A549 (cell line): ENCODE results near the gene DDX17. TPM values are rescaled to one million over a fixed set of nuclear protein-coding genes. Genes with fewer than 3 reads are reported as not detected.

Experiments
- ATAC-seq, 2 experiments: fragments of 200-7000 bp in 1 of 2; fragments of >200 bp in 1 of 2; cut with Nextera tagmentation in 1 of 2; cut with Tn5 transposase in 1 of 2; 3 replicates each; pipeline versions ENCODE4 v1.8.0 to v1.9.1; 2018 to 2020; ENCODE audit warnings: mild to moderate bottlenecking in 1 of 2, moderate library complexity in 1 of 2
- CTCF ChIA-PET: fragments of 300-600 bp; sonication (Branson Sonifier 250); formaldehyde crosslinking; extraction: SDS; loops from one replicate; lab custom pipeline; 2021; ENCODE audit warnings: antibody characterized with exemption, inconsistent platforms; lab: Yijun Ruan, JAX
- POLR2A ChIA-PET: fragments of 350-600 bp; formaldehyde crosslinking; extraction: SDS; loops from one replicate; lab custom pipeline; 2021; ENCODE audit warnings: antibody characterized with exemption, inconsistent platforms; lab: Yijun Ruan, JAX
- DNase-seq, 2 experiments: peaks; one replicate each; pipeline versions ENCODE4 v3.0.0 to v3.0.0-alpha.2; 2011 to 2016; ENCODE audit warnings: low read depth in 1 of 2, low spot score in 1 of 2
- FAIRE-seq: peaks from 2 replicates; lab custom pipeline; 2011; peaks lifted over from hg19 to GRCh38; lab: Jason Lieb, UNC
- H3K27ac ChIP-seq, 2 experiments: fragments of >200 bp; sonication (Bioruptor Twin); formaldehyde crosslinking; 3 replicates each; pipeline ENCODE4 v1.5.1; 2016 to 2017
- H3K4me1 ChIP-seq: fragments of >200 bp; sonication (Bioruptor Twin); formaldehyde crosslinking; 3 replicates; pipeline ENCODE4 v1.6.1; 2016
- H3K4me2 ChIP-seq: fragments of >200 bp; sonication (Bioruptor Twin); formaldehyde crosslinking; 3 replicates; pipeline ENCODE4 v1.6.1; 2016
- H3K4me3 ChIP-seq: fragments of >200 bp; sonication (Bioruptor Twin); formaldehyde crosslinking; 3 replicates; pipeline ENCODE4 v1.5.1; 2016
- H3K9me3 ChIP-seq: fragments of >200 bp; sonication (Bioruptor Twin); formaldehyde crosslinking; 3 replicates; pipeline ENCODE4 v1.6.1; 2016
- CBX2 ChIP-seq: fragments of 200-600 bp; sonication (generic); IDR thresholded peaks from 2 replicates; pipeline ENCODE4 v1.6.1; 2016; ENCODE audit warnings: low read depth, mild to moderate bottlenecking, borderline replicate concordance
- CBX8 ChIP-seq: fragments of 200-600 bp; sonication (generic); IDR thresholded peaks from 2 replicates; pipeline ENCODE4 v1.6.1; 2016
- CEBPB ChIP-seq, 2 experiments: fragments of >200 bp in 1 of 2; sonication (Bioruptor Twin) in 1 of 2; formaldehyde crosslinking in 1 of 2; IDR thresholded peaks; 2 replicates each; pipeline ENCODE4 v1.6.1; 2012 to 2016
- EHF ChIP-seq: fragments of 250-450 bp; sonication (Bioruptor Pico); IDR thresholded peaks from 2 replicates; pipeline ENCODE4 v1.5.0; 2020; ENCODE audit warnings: mild to moderate bottlenecking
- ESRRA ChIP-seq: fragments of 150-350 bp; IDR thresholded peaks from 2 replicates; pipeline ENCODE4 v1.6.1; 2014; ENCODE audit warnings: mild to moderate bottlenecking, low read length, borderline replicate concordance
- FOSL2 ChIP-seq, 2 experiments: fragments of 450-650 bp in 1 of 2; fragments of >200 bp in 1 of 2; sonication (Bioruptor Twin) in 1 of 2; formaldehyde crosslinking; IDR thresholded peaks; 2 replicates each; pipeline versions ENCODE4 v1.5.0 to v1.6.1; 2016 to 2020; ENCODE audit warnings: mild to moderate bottlenecking in 1 of 2, moderate library complexity in 1 of 2
- HOXB13 ChIP-seq: fragments of 250-450 bp; sonication (Bioruptor Pico); IDR thresholded peaks from 2 replicates; pipeline ENCODE4 v1.5.0; 2020; ENCODE audit warnings: low read depth, mild to moderate bottlenecking, moderate library complexity
- JUNB ChIP-seq: fragments of >200 bp; sonication (Bioruptor Twin); formaldehyde crosslinking; IDR thresholded peaks from 2 replicates; pipeline ENCODE4 v1.6.1; 2016
- NFE2L2 ChIP-seq: fragments of 150-350 bp; conservative IDR thresholded peaks from 2 replicates; pipeline ENCODE4 v1.6.1; 2014; ENCODE audit warnings: low read length
- NPAS2 ChIP-seq: fragments of 250-450 bp; sonication (Bioruptor Pico); IDR thresholded peaks from 2 replicates; pipeline ENCODE4 v1.8.0; 2022; ENCODE audit warnings: mild to moderate bottlenecking, moderate library complexity, borderline replicate concordance
- PHF8 ChIP-seq: fragments of 200-600 bp; sonication (generic); IDR thresholded peaks from 2 replicates; pipeline ENCODE4 v1.6.1; 2016; ENCODE audit warnings: low read depth, mild to moderate bottlenecking, antibody characterized with exemption, moderate library complexity, borderline replicate concordance
- POLR2A ChIP-seq: IDR thresholded peaks from 2 replicates; pipeline ENCODE4 v1.6.1; 2012; ENCODE audit warnings: mild to moderate bottlenecking, low read length
- RAD21 ChIP-seq, 2 experiments: fragments of >200 bp in 1 of 2; sonication (Bioruptor Twin) in 1 of 2; formaldehyde crosslinking in 1 of 2; IDR thresholded peaks in 1 of 2; conservative IDR thresholded peaks in 1 of 2; 2 replicates in 1 of 2; 3 replicates in 1 of 2; pipeline ENCODE4 v1.6.1; 2012 to 2018; ENCODE audit warnings: inconsistent platforms in 1 of 2
- RCOR1 ChIP-seq: fragments of 150-350 bp; IDR thresholded peaks from 2 replicates; pipeline ENCODE4 v1.6.1; 2014; ENCODE audit warnings: antibody characterized with exemption, low read length, low read depth
- RFX5 ChIP-seq: fragments of 450-650 bp; IDR thresholded peaks from 2 replicates; pipeline ENCODE4 v1.7.1; 2014; ENCODE audit warnings: antibody characterized with exemption, mild to moderate bottlenecking, moderate library complexity
- TP53 ChIP-seq: fragments of 250-450 bp; sonication (Bioruptor Pico); IDR thresholded peaks from 2 replicates; pipeline ENCODE4 v1.5.0; 2021; ENCODE audit warnings: mild to moderate bottlenecking, moderate library complexity
- WGBS: methylation state at CpG from one replicate; pipeline ENCODE4 v1.1.6; 2017; ENCODE audit errors: missing lambda C conversion rate; 5-methylcytosine and 5-hydroxymethylcytosine counted together
- polyA plus RNA-seq, 4 experiments: library from polyadenylated mRNA; depleted of rRNA in 3 of 4; stranded (reverse); fragments of >200 nt; fragmentation: RNase III in 1 of 4; extraction: RNeasy Plus Mini Kit Qiagen cat#74134 plus additional on column Dnase treatment in 1 of 4; gene quantifications; 2 replicates in 3 of 4; 3 replicates in 1 of 4; pipeline ENCODE4 v1.2.3, GENCODE V29; 2011 to 2017
- TF ChIP-seq, protein P1 (sequence below): fragments of 200-600 bp; sonication (generic); IDR thresholded peaks from 2 replicates; pipeline ENCODE4 v1.6.1; 2016; ENCODE audit warnings: antibody characterized with exemption, mild to moderate bottlenecking, moderate library complexity
- TF ChIP-seq, protein P2 (sequence below): fragments of >200 bp; sonication (Bioruptor Twin); formaldehyde crosslinking; IDR thresholded peaks from 3 replicates; pipeline ENCODE4 v1.5.1; 2016
- TF ChIP-seq, protein P3 (sequence below): IDR thresholded peaks from 2 replicates; pipeline ENCODE4 v1.6.1; 2012

Gene DDX17
- polyA plus RNA-seq, 2 of the 4 experiments (the other 2 are of a cell fraction), result 117 to 292 TPM

DNA sequence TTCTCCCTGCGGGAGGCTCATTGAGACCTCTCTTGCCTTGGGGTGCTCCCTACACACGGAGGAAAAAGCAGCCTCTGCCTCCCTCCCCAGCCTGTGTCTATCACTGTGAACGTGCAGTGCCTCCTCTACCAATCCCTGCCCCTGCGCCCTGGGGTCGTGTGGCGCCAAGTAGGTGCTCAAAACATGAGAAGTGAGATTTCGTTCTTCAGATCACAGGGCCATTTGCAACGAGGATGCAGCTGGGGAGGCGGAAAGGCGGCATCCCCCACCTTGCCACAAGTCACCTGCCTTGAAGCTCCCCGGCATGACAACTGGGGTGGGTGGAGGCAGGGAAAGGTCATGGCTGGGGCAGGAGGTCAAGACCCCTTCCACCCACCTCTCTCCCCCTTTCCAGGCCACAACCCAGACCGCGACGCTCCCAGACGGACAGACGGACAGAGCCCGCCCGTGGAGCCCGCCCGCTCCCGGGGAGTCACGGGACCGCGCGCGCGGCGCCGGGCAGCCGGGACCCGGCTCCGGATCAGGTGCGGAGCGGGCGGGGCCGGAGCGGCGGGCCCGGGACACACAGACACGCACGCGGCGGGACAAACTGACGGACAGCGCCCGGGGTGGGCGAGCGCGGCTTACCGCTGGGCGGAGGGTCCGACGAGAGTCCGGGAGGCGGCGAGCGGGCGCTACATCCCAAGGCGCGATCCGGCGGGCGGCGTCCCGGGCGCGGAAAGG lies 51.6 kb downstream of the DDX17 start:
- WGBS, result 59% methylated on average over 9 of the region's 67 CpGs
- POLR2A ChIA-PET, result no interaction called here
- H3K9me3 ChIP-seq, result no peaks in the 10 kb centered on the region
- peak overlapping the region in 1 of 2 experiments; percentile 90; a peak in 4 of 6 replicates for H3K27ac ChIP-seq
- FAIRE-seq, result no peak
- H3K4me1 ChIP-seq, result no peaks in the 10 kb centered on the region; the same call in 2 of the 3 replicates
- peak in 1 of 2 experiments; percentile 17; a peak in 1 of 6 replicates for ATAC-seq
- peak overlapping the region; percentile 62 for H3K4me3 ChIP-seq
- CTCF ChIA-PET, result no interaction called here
- peak overlapping the region; percentile 96 for H3K4me2 ChIP-seq
- TF ChIP-seq RAD21 (conservative IDR thresholded peaks at IDR 0.05 in 1 of 2, IDR thresholded peaks at IDR 0.05 in 1 of 2) (no peak), CEBPB (IDR thresholded peaks at IDR 0.05) (no peak), PHF8 (no peak), NPAS2 (CRISPR knock-in tag) (no peak), EHF (CRISPR knock-in tag) (no peak), TP53 (CRISPR knock-in tag) (no peak), CBX8 (no peak), CBX2 (no peak), FOSL2 (IDR thresholded peaks at IDR 0.05) (no peak), FOSL2 (CRISPR knock-in tag; IDR thresholded peaks at IDR 0.05) (no peak), POLR2A (no peak), JUNB (no peak), ESRRA (no peak), HOXB13 (CRISPR knock-in tag) (no peak)
- TF ChIP-seq, protein P1, sequence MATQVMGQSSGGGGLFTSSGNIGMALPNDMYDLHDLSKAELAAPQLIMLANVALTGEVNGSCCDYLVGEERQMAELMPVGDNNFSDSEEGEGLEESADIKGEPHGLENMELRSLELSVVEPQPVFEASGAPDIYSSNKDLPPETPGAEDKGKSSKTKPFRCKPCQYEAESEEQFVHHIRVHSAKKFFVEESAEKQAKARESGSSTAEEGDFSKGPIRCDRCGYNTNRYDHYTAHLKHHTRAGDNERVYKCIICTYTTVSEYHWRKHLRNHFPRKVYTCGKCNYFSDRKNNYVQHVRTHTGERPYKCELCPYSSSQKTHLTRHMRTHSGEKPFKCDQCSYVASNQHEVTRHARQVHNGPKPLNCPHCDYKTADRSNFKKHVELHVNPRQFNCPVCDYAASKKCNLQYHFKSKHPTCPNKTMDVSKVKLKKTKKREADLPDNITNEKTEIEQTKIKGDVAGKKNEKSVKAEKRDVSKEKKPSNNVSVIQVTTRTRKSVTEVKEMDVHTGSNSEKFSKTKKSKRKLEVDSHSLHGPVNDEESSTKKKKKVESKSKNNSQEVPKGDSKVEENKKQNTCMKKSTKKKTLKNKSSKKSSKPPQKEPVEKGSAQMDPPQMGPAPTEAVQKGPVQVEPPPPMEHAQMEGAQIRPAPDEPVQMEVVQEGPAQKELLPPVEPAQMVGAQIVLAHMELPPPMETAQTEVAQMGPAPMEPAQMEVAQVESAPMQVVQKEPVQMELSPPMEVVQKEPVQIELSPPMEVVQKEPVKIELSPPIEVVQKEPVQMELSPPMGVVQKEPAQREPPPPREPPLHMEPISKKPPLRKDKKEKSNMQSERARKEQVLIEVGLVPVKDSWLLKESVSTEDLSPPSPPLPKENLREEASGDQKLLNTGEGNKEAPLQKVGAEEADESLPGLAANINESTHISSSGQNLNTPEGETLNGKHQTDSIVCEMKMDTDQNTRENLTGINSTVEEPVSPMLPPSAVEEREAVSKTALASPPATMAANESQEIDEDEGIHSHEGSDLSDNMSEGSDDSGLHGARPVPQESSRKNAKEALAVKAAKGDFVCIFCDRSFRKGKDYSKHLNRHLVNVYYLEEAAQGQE, result no peak
- TF ChIP-seq, protein P2, sequence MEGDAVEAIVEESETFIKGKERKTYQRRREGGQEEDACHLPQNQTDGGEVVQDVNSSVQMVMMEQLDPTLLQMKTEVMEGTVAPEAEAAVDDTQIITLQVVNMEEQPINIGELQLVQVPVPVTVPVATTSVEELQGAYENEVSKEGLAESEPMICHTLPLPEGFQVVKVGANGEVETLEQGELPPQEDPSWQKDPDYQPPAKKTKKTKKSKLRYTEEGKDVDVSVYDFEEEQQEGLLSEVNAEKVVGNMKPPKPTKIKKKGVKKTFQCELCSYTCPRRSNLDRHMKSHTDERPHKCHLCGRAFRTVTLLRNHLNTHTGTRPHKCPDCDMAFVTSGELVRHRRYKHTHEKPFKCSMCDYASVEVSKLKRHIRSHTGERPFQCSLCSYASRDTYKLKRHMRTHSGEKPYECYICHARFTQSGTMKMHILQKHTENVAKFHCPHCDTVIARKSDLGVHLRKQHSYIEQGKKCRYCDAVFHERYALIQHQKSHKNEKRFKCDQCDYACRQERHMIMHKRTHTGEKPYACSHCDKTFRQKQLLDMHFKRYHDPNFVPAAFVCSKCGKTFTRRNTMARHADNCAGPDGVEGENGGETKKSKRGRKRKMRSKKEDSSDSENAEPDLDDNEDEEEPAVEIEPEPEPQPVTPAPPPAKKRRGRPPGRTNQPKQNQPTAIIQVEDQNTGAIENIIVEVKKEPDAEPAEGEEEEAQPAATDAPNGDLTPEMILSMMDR, result no peak
- TF ChIP-seq, protein P3, sequence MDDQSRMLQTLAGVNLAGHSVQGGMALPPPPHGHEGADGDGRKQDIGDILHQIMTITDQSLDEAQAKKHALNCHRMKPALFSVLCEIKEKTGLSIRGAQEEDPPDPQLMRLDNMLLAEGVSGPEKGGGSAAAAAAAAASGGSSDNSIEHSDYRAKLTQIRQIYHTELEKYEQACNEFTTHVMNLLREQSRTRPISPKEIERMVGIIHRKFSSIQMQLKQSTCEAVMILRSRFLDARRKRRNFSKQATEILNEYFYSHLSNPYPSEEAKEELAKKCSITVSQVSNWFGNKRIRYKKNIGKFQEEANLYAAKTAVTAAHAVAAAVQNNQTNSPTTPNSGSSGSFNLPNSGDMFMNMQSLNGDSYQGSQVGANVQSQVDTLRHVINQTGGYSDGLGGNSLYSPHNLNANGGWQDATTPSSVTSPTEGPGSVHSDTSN, result no peak
- DNase-seq, result no peak

DNA sequence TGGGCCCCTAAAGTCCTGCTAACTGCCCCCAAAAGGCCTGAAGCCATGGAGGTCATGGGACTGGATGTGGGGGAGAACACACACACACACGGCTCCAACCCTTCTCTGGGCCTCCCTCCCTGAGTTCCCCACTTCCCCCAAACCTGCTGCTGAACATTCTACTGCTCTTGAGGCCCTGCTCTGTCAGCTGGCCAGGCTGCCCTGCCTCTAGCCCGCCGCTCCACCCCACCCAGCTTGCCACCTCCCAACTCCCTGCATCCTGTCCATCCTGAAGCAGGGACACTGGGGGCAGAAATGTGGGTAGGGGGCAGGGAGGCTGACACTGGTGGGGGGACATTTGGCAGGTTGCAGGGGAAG lies 52.1 kb downstream of the DDX17 start:
- Histone ChIP-seq H3K4me2 (no peak overlapping the region), H3K27ac (no peak overlapping the region)
- no peak for DNase-seq
- WGBS, result 86% methylated on average over 3 of the region's 3 CpGs
- TF ChIP-seq RFX5 (no peak), NFE2L2 (no peak), CBX2 (no peak), RCOR1 (no peak)
- TF ChIP-seq, all 56 proteins: peak for 0
- Histone ChIP-seq H3K9me3 (no peaks in the 10 kb centered on the region), H3K4me1 (no peaks in the 10 kb centered on the region; the same call in 2 of the 3 replicates), H3K4me3 (no peak overlapping the region; the same call in 2 of the 3 replicates)
- ATAC-seq (no peak), FAIRE-seq (no peak)
- ChIA-PET CTCF (interaction anchor here (0.6 kb wide), 1 partner anchor 23 kb away, joined by 3 read pairs; no protein-coding TSS in a partner anchor), POLR2A (no interaction called here)
